Endothelial cell of umbilical vein (primary cell): ENCODE measurements around the gene AMOT. TPM values are rescaled to one million over a fixed set of nuclear protein-coding genes. Genes with fewer than 3 reads are reported as not detected.
A peak's percentile ranks its signal among the peaks of the same experiment; 100 is the strongest.

ENCODE experiments used
- Bru-seq: library from RNA; stranded (reverse); fragments of 400-500 nt; gene quantifications from one replicate; lab custom pipeline; 2021; lab: Mats Ljungman, UMichigan
- BruChase-seq, 2 experiments: library from RNA; stranded (reverse); fragments of 400-500 nt; gene quantifications; one replicate each; lab custom pipeline; 2021; lab: Mats Ljungman, UMichigan
- BruUV-seq: library from RNA; stranded (reverse); fragments of 400-500 nt; replicated peaks from 2 replicates; lab custom pipeline; 2021; lab: Mats Ljungman, UMichigan
- CTCF ChIA-PET: fragments of 300-600, 350-600 bp; sonication (Branson Sonifier 250); formaldehyde crosslinking; loops from one replicate; lab custom pipeline; 2021; ENCODE audit warnings: antibody characterized with exemption, inconsistent platforms; lab: Charles Lee
- POLR2A ChIA-PET: fragments of 300-600, 350-600 bp; sonication (Branson Sonifier 250); formaldehyde crosslinking; loops from one replicate; lab custom pipeline; 2021; ENCODE audit warnings: antibody characterized with exemption, inconsistent platforms; lab: Charles Lee
- DNase-seq: peaks from one replicate; pipeline ENCODE4 v3.0.0-alpha.2; 2011; ENCODE audit warnings: low read depth, low spot score
- FAIRE-seq: peaks from 2 replicates; lab custom pipeline; 2011; peaks lifted over from hg19 to GRCh38; lab: Jason Lieb, UNC
- H2AFZ ChIP-seq: 2 replicates; pipeline ENCODE4 v1.6.0; 2012; ENCODE audit warnings: low read depth, low read length, control low read depth, inconsistent platforms
- H3K27ac ChIP-seq: 2 replicates; pipeline ENCODE4 v1.5.1; 2011; ENCODE audit warnings: low read depth, mild to moderate bottlenecking, control low read depth, low read length, moderate library complexity; ENCODE audit not compliant: insufficient read depth
- H3K27me3 ChIP-seq, 2 experiments: 2 replicates each; pipeline versions ENCODE4 v1.6.0 to v1.6.1; 2011; ENCODE audit warnings: low read length in 2 of 2, mixed read lengths in 1 of 2; ENCODE audit not compliant: control insufficient read depth in 2 of 2, insufficient read depth in 2 of 2
- H3K36me3 ChIP-seq, 2 experiments: 2 replicates in 1 of 2; 3 replicates in 1 of 2; pipeline ENCODE4 v1.5.1; 2011; ENCODE audit warnings: low read length in 2 of 2, mild to moderate bottlenecking in 1 of 2, moderate library complexity in 1 of 2; ENCODE audit not compliant: control insufficient read depth in 2 of 2, insufficient read depth in 2 of 2; ENCODE audit errors: extremely low read depth in 1 of 2
- H3K4me1 ChIP-seq: 3 replicates; pipeline ENCODE4 v1.5.1; 2011; ENCODE audit warnings: mild to moderate bottlenecking, low read length; ENCODE audit not compliant: control insufficient read depth, insufficient read depth; ENCODE audit errors: extremely low read depth
- H3K4me2 ChIP-seq: 2 replicates; pipeline ENCODE4 v1.6.1; 2011; ENCODE audit warnings: low read length, control low read depth, mixed read lengths; ENCODE audit not compliant: insufficient read depth
- H3K4me3 ChIP-seq, 3 experiments: fragments of 200-600 bp in 1 of 3; sonication (generic), shearing (Covaris generic) in 1 of 3; replicated peaks in 1 of 3; 2 replicates each; pipeline ENCODE4 v1.5.1; 2011 to 2016; ENCODE audit warnings: control low read depth in 3 of 3, low read length in 3 of 3, mild to moderate bottlenecking in 2 of 3, inconsistent platforms in 1 of 3, low read depth in 1 of 3, moderate library complexity in 1 of 3; ENCODE audit not compliant: insufficient read depth in 1 of 3
- H3K79me2 ChIP-seq: 2 replicates; pipeline ENCODE4 v1.6.0; 2012; ENCODE audit warnings: low read length, inconsistent platforms; ENCODE audit not compliant: control insufficient read depth, insufficient read depth
- H3K9ac ChIP-seq: replicated peaks from 2 replicates; pipeline ENCODE3; 2011; ENCODE audit warnings: low read length, control low read depth; ENCODE audit not compliant: insufficient read depth; ENCODE audit errors: extremely low read depth
- H3K9me1 ChIP-seq: replicated peaks from 3 replicates; pipeline ENCODE4 v1.6.0; 2011; ENCODE audit warnings: mild to moderate bottlenecking, low read length; ENCODE audit not compliant: control insufficient read depth, insufficient read depth; ENCODE audit errors: extremely low read depth
- H3K9me3 ChIP-seq: replicated peaks from 2 replicates; pipeline ENCODE4 v1.5.1; 2012; ENCODE audit warnings: low read length, inconsistent platforms; ENCODE audit not compliant: control insufficient read depth, insufficient read depth
- H4K20me1 ChIP-seq: replicated peaks from 2 replicates; pipeline ENCODE3; 2011; ENCODE audit warnings: mild to moderate bottlenecking, low read length; ENCODE audit not compliant: control insufficient read depth, insufficient read depth; ENCODE audit errors: extremely low read depth
- CTCF ChIP-seq, 2 donors: IDR thresholded peaks; 1 replicate in 1 of 2; 2 replicates in 1 of 2; pipeline ENCODE4 v1.5.1; 2011; ENCODE audit warnings: low read length in 2 of 2, mild to moderate bottlenecking in 2 of 2, moderate library complexity in 2 of 2, control low read depth in 1 of 2, inconsistent platforms in 1 of 2, low read depth in 1 of 2; ENCODE audit not compliant: insufficient read depth in 1 of 2; ENCODE audit errors: extremely low read depth in 1 of 2
- EZH2 ChIP-seq: IDR thresholded peaks from 2 replicates; pipeline ENCODE4 v1.6.1; 2012; ENCODE audit warnings: borderline replicate concordance, low read depth, mild to moderate bottlenecking, moderate library complexity, low read length, inconsistent platforms; ENCODE audit not compliant: severe bottlenecking
- FOS ChIP-seq: IDR thresholded peaks from 2 replicates; pipeline ENCODE4 v1.6.1; 2011; ENCODE audit warnings: mild to moderate bottlenecking, low read length, moderate library complexity, borderline replicate concordance; ENCODE audit not compliant: insufficient read depth
- GATA2 ChIP-seq: IDR thresholded peaks from 2 replicates; pipeline ENCODE4 v1.7.0; 2011; ENCODE audit warnings: low read depth, mild to moderate bottlenecking, moderate library complexity, mixed read lengths, low read length; ENCODE audit not compliant: insufficient read length, insufficient read depth
- JUN ChIP-seq: IDR thresholded peaks from 2 replicates; pipeline ENCODE4 v1.6.1; 2011; ENCODE audit warnings: borderline replicate concordance, low read depth; ENCODE audit not compliant: insufficient read length, insufficient read depth
- MAX ChIP-seq: IDR thresholded peaks from 2 replicates; pipeline ENCODE4 v1.6.1; 2011; ENCODE audit not compliant: insufficient read depth, insufficient read length
- MYC ChIP-seq: IDR thresholded peaks from one replicate; pipeline ENCODE4 v1.6.1; 2011; ENCODE audit warnings: mild to moderate bottlenecking, low read depth, low read length
- POLR2A ChIP-seq: IDR thresholded peaks from 2 replicates; pipeline ENCODE4 v1.6.1; 2012; ENCODE audit warnings: low read depth, mild to moderate bottlenecking, control low read depth, low read length
- POLR2AphosphoS5 ChIP-seq: IDR thresholded peaks from 2 replicates; pipeline ENCODE4 v1.6.1; 2012; ENCODE audit warnings: low read depth, mild to moderate bottlenecking, control low read depth, low read length, moderate library complexity; ENCODE audit not compliant: insufficient read depth
- dilution Hi-C: fragments of 300-500 bp; cut with MboI; formaldehyde crosslinking; loops from one replicate; pipeline ENCODE4 v1.15.0; 2019; ENCODE audit warnings: low sequenced_read_pairs; ENCODE audit not compliant: extremely low pct_ligation_motif_present
- intact Hi-C: fragments of 100-400 bp; cut with micrococcal nuclease; formaldehyde crosslinking; loops from one replicate; pipeline ENCODE4 v1.10.0; 2022
- long read RNA-seq: library from polyadenylated mRNA; stranded (forward); transcript quantifications from one replicate; pipeline ENCODE4 v2.0.0, GENCODE V29; 2021
- polyA minus RNA-seq, 3 experiments: library from RNA; depleted of rRNA, polyadenylated mRNA; stranded (reverse); fragments of >200 nt; gene quantifications; 1 replicate in 1 of 3; 2 replicates in 2 of 3; pipeline ENCODE4 v1.2.3, GENCODE V29; 2011
- polyA plus RNA-seq, 4 experiments: library from polyadenylated mRNA; depleted of rRNA in 3 of 4; stranded (reverse) in 3 of 4; unstranded in 1 of 4; fragments of >200 nt; gene quantifications; 2 replicates each; pipeline versions ENCODE4 v1.2.1 to v1.2.3, GENCODE V29; 2011 to 2012; ENCODE audit warnings: missing spikeins in 1 of 4
- total RNA-seq: library from RNA; stranded (reverse); gene quantifications from 2 replicates; pipeline ENCODE4 v1.2.3, GENCODE V29; 2021

Gene AMOT
- total RNA-seq (2.7 and 3.5 TPM in 2 replicates), polyA plus RNA-seq (0.68 and 1.2 TPM in 2 replicates), polyA minus RNA-seq (2.4 and 2.8 TPM in 2 replicates), Bru-seq, nascent RNA (percentile 34 among the genes with signal in this experiment), BruChase-seq, experiment 1, labeled RNA remaining after a 6-hour chase (percentile 43 among the genes with signal in this experiment), BruChase-seq, experiment 2, labeled RNA remaining after a 2-hour chase (percentile 33 among the genes with signal in this experiment)
- polyA plus RNA-seq (2011; cell fraction: cytosol; rRNA removed): 0.71 and 0.92 TPM in 2 replicates
- 1.2 and 2.0 TPM in 2 replicates for polyA plus RNA-seq (2011; cell fraction: nucleus; rRNA removed)
- 0.31 and 0.40 TPM in 2 replicates for polyA plus RNA-seq (2012)
- polyA minus RNA-seq (2011; cell fraction: cytosol; rRNA and poly(A)+ RNA removed): not detected
- 1.9 TPM in 2 replicates for polyA minus RNA-seq (2011; cell fraction: nucleus; rRNA and poly(A)+ RNA removed)
- long read RNA-seq: 0 reads

- peak; percentile 77 for DNase-seq
- H3K9me3 ChIP-seq: no peaks in the 10 kb centered on the region
- peak within 1 kb of the TSS; percentile 95 for H2AFZ ChIP-seq
- H4K20me1 ChIP-seq: no peaks in the 10 kb centered on the region
- no peaks in the 10 kb centered on the region for H3K4me1 ChIP-seq
- no TSS peak for BruUV-seq
- no peaks in the 10 kb centered on the region for H3K27me3 ChIP-seq
- H3K79me2 ChIP-seq: no peaks in the 10 kb centered on the region
- H3K9me1 ChIP-seq: no peaks in the 10 kb centered on the region
- ChIA-PET POLR2A (no interaction called here), CTCF (interaction anchor here (0.8 kb wide), 2 partner anchors 18 to 901 kb away, joined by 3 read pairs; no protein-coding TSS in a partner anchor)
- H3K4me2 ChIP-seq: peak within 1 kb of the TSS; percentile 70
- H3K9ac ChIP-seq: peak within 1 kb of the TSS; percentile 44
- peak; percentile 82 for FAIRE-seq
- intact Hi-C loops: no loop called here
- no peak for TF ChIP-seq POLR2A
- TF ChIP-seq POLR2AphosphoS5: no peak
- TF ChIP-seq EZH2: no peak
- no peak for TF ChIP-seq MAX
- no peak for TF ChIP-seq CTCF (IDR thresholded peaks at IDR 0.05; ENCODE audit: extremely low read depth in 1 of 2, insufficient read depth in 1 of 2, low read depth in 1 of 2, low read length in 2 of 2)
- no peak for TF ChIP-seq FOS
- TF ChIP-seq GATA2: no peak
- TF ChIP-seq MYC: no peak
- TF ChIP-seq JUN: no peak
- peak within 1 kb of the TSS; percentile 11 for H3K27ac ChIP-seq
- dilution Hi-C loops: no loop called here
- peak within 1 kb of the TSS; percentile 46 to 84 (median 48) for H3K4me3 ChIP-seq
- no peaks in the 10 kb centered on the region for H3K36me3 ChIP-seq
Observed at GRCh38 chrX:112840382-112841113, at the start of gene AMOT. AMOT (minus strand) TSS chrX:112840831; CDS start chrX:112823126, 17,705 bp downstream.
